Measurements from ENCODE around the gene PMF1.
"Not testable (repeated sequence)": the region's sequence is repeated elsewhere in the genome, so short reads cannot be mapped to it uniquely, and the experiment has no call there.

PMF1 gene

GRCh38 chr1:156176610-156177210, 36.1 kb upstream of the PMF1 start:
- TF ChIP-seq CTCF (IDR thresholded peaks at IDR 0.05; ENCODE audit: extremely low read depth, missing control alignments), result no peak
- no peak for DNase-seq (ENCODE audit: low spot score)

- DNase-seq (ENCODE audit: low spot score), result no peak
- TF ChIP-seq CTCF (IDR thresholded peaks at IDR 0.05; ENCODE audit: extremely low read depth, missing control alignments), result no peak
Observed at GRCh38 chr1:156177919-156178654, 34.7 kb upstream of the PMF1 start.

GRCh38 chr1:156180471-156180870, 32.3 kb upstream of the PMF1 start:
- no peak for DNase-seq (ENCODE audit: low spot score)
- TF ChIP-seq CTCF (IDR thresholded peaks at IDR 0.05; ENCODE audit: extremely low read depth, missing control alignments), result no peak

- not testable (repeated sequence) for DNase-seq (ENCODE audit: low spot score)
Observed at GRCh38 chr1:156181391-156181924, 31.3 kb upstream of the PMF1 start.

GRCh38 chr1:156182010-156182779, 30.6 kb upstream of the PMF1 start:
- DNase-seq (ENCODE audit: low spot score), result not testable (repeated sequence)

GRCh38 chr1:156186347-156187177, 26.2 kb upstream of the PMF1 start:
- DNase-seq (ENCODE audit: low spot score), result not testable (repeated sequence)

GRCh38 chr1:156190265-156190664, 22.5 kb upstream of the PMF1 start:
- not testable (repeated sequence) for DNase-seq (ENCODE audit: low spot score)

GRCh38 chr1:156191292-156191964, 21.4 kb upstream of the PMF1 start:
- no peak for DNase-seq (ENCODE audit: low spot score)
- no peak for TF ChIP-seq CTCF (IDR thresholded peaks at IDR 0.05; ENCODE audit: extremely low read depth, missing control alignments)

- TF ChIP-seq CTCF (IDR thresholded peaks at IDR 0.05; ENCODE audit: extremely low read depth, missing control alignments), result no peak
- DNase-seq (ENCODE audit: low spot score), result no peak
Observed at GRCh38 chr1:156193208-156193487, 19.7 kb upstream of the PMF1 start.

All from GM20000 (cell line).